ENCODE results near the gene PPP1R7.

DNA sequence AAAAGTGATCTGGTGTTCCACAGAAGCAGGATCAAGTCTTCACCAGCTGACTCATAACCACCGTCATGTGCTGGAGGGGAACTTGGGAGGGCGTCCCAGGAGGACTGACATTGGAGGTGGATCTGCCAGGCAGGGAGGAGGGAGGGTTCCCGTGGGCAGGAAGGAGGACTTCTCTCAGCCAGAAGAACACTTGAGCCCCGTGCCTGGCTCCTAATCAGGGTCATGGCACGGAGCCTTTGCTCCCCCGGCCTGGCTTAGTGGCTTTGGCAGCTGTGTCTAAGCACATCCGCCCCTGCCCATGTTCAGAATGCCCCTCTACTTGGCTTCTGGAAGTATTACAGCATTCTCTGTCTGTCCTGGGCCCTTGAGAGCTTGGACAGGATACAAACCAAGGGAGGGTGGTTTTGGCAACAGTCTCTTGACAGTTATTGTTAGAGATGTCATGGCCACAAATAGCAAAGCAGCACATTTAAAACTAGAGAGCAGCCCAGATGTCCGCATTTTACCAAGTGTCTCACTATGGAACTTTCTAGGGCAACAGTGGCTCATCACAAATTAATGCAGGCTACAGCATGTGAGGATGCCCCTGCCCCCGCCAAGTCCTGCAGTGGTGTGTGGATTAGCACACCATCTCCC lies 11.5 kb downstream of the PPP1R7 start:
- TF ChIP-seq, protein P1, sequence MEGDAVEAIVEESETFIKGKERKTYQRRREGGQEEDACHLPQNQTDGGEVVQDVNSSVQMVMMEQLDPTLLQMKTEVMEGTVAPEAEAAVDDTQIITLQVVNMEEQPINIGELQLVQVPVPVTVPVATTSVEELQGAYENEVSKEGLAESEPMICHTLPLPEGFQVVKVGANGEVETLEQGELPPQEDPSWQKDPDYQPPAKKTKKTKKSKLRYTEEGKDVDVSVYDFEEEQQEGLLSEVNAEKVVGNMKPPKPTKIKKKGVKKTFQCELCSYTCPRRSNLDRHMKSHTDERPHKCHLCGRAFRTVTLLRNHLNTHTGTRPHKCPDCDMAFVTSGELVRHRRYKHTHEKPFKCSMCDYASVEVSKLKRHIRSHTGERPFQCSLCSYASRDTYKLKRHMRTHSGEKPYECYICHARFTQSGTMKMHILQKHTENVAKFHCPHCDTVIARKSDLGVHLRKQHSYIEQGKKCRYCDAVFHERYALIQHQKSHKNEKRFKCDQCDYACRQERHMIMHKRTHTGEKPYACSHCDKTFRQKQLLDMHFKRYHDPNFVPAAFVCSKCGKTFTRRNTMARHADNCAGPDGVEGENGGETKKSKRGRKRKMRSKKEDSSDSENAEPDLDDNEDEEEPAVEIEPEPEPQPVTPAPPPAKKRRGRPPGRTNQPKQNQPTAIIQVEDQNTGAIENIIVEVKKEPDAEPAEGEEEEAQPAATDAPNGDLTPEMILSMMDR (IDR thresholded peaks at IDR 0.05): no peak
- TF ChIP-seq, protein P2, sequence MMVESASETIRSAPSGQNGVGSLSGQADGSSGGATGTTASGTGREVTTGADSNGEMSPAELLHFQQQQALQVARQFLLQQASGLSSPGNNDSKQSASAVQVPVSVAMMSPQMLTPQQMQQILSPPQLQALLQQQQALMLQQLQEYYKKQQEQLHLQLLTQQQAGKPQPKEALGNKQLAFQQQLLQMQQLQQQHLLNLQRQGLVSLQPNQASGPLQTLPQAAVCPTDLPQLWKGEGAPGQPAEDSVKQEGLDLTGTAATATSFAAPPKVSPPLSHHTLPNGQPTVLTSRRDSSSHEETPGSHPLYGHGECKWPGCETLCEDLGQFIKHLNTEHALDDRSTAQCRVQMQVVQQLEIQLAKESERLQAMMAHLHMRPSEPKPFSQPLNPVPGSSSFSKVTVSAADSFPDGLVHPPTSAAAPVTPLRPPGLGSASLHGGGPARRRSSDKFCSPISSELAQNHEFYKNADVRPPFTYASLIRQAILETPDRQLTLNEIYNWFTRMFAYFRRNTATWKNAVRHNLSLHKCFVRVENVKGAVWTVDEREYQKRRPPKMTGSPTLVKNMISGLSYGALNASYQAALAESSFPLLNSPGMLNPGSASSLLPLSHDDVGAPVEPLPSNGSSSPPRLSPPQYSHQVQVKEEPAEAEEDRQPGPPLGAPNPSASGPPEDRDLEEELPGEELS (CRISPR knock-in tag; IDR thresholded peaks at IDR 0.05): no peak
- TF ChIP-seq, protein P3, sequence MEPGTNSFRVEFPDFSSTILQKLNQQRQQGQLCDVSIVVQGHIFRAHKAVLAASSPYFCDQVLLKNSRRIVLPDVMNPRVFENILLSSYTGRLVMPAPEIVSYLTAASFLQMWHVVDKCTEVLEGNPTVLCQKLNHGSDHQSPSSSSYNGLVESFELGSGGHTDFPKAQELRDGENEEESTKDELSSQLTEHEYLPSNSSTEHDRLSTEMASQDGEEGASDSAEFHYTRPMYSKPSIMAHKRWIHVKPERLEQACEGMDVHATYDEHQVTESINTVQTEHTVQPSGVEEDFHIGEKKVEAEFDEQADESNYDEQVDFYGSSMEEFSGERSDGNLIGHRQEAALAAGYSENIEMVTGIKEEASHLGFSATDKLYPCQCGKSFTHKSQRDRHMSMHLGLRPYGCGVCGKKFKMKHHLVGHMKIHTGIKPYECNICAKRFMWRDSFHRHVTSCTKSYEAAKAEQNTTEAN (CRISPR knock-in tag; IDR thresholded peaks at IDR 0.05): no peak
- TF ChIP-seq SP1 (CRISPR knock-in tag; conservative IDR thresholded peaks at IDR 0.05) (no peak), PRRX2 (CRISPR knock-in tag; IDR thresholded peaks at IDR 0.05) (no peak), NFYB (CRISPR knock-in tag; conservative IDR thresholded peaks at IDR 0.05; ENCODE audit: low read depth) (no peak), CREB1 (CRISPR knock-in tag; IDR thresholded peaks at IDR 0.05) (no peak)
- TF ChIP-seq, protein P4, sequence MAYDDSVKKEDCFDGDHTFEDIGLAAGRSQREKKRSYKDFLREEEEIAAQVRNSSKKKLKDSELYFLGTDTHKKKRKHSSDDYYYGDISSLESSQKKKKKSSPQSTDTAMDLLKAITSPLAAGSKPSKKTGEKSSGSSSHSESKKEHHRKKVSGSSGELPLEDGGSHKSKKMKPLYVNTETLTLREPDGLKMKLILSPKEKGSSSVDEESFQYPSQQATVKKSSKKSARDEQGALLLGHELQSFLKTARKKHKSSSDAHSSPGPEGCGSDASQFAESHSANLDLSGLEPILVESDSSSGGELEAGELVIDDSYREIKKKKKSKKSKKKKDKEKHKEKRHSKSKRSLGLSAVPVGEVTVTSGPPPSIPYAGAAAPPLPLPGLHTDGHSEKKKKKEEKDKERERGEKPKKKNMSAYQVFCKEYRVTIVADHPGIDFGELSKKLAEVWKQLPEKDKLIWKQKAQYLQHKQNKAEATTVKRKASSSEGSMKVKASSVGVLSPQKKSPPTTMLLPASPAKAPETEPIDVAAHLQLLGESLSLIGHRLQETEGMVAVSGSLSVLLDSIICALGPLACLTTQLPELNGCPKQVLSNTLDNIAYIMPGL (CRISPR knock-in tag; IDR thresholded peaks at IDR 0.05): no peak
- TF ChIP-seq, protein P5, sequence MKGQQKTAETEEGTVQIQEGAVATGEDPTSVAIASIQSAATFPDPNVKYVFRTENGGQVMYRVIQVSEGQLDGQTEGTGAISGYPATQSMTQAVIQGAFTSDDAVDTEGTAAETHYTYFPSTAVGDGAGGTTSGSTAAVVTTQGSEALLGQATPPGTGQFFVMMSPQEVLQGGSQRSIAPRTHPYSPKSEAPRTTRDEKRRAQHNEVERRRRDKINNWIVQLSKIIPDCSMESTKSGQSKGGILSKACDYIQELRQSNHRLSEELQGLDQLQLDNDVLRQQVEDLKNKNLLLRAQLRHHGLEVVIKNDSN (CRISPR knock-in tag; IDR thresholded peaks at IDR 0.05): no peak
- TF ChIP-seq, protein P6, sequence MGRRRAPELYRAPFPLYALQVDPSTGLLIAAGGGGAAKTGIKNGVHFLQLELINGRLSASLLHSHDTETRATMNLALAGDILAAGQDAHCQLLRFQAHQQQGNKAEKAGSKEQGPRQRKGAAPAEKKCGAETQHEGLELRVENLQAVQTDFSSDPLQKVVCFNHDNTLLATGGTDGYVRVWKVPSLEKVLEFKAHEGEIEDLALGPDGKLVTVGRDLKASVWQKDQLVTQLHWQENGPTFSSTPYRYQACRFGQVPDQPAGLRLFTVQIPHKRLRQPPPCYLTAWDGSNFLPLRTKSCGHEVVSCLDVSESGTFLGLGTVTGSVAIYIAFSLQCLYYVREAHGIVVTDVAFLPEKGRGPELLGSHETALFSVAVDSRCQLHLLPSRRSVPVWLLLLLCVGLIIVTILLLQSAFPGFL (CRISPR knock-in tag; IDR thresholded peaks at IDR 0.05; ENCODE audit: borderline replicate concordance): no peak

Data from WTC11 (cell line).